Measurements from ENCODE around the gene IL19. TPM values are rescaled to one million over a fixed set of nuclear protein-coding genes. Genes with fewer than 3 reads are reported as not detected.

The IL19 gene
- total RNA-seq (2021), result not detected in 2 replicates
- long read RNA-seq, result 0 reads

GRCh38 chr1:206770531-206771337 lies at the start of gene IL19:
IL19 (plus strand) TSS chr1:206770773; CDS start chr1:206836663, 65,890 bp downstream.
- no peak for TF ChIP-seq CTCF (conservative IDR thresholded peaks at IDR 0.05)
- Histone ChIP-seq H2BK20ac (ENCODE audit: low read depth, low read length, poor library complexity, severe bottlenecking) (no peak within 1 kb of the TSS), H2BK15ac (ENCODE audit: low read depth, low read length) (no peak within 1 kb of the TSS), H3K14ac (ENCODE audit: insufficient read depth, low read length) (no peak within 1 kb of the TSS), H3K79me1 (ENCODE audit: insufficient read depth, low read depth, low read length, poor library complexity, severe bottlenecking) (no peaks in the 10 kb centered on the region), H2AFZ (ENCODE audit: low read length) (no peak within 1 kb of the TSS), H3K4me1 (ENCODE audit: insufficient read depth, low read length) (peaks cover 3% of the 10 kb centered on the region; the same call in 1 of the 2 replicates), H4K5ac (ENCODE audit: insufficient read length, low read depth, low read length) (no peak within 1 kb of the TSS), H4K91ac (ENCODE audit: insufficient read length, low read depth, low read length) (no peak within 1 kb of the TSS), H3K9ac (ENCODE audit: extremely low read depth, insufficient read length, low read length) (no peak within 1 kb of the TSS), H3K27ac (ENCODE audit: insufficient read length, low read depth, low read length) (no peak within 1 kb of the TSS), H3K27me3 (ENCODE audit: insufficient read depth, low read length) (no peaks in the 10 kb centered on the region), H2AK5ac (ENCODE audit: insufficient read length, low read length) (no peak within 1 kb of the TSS), H4K20me1 (ENCODE audit: control insufficient read depth, insufficient read depth, insufficient read length) (no peaks in the 10 kb centered on the region), H3K23me2 (ENCODE audit: insufficient read length, low read depth, low read length, poor library complexity, severe bottlenecking) (no peaks in the 10 kb centered on the region), H3K18ac (ENCODE audit: insufficient read length, low read depth, low read length) (no peak within 1 kb of the TSS), H3K9me3 (ENCODE audit: control insufficient read depth, low read depth, low read length) (no peaks in the 10 kb centered on the region), H3K4ac (ENCODE audit: low read depth, low read length) (no peak within 1 kb of the TSS), H3T11ph (ENCODE audit: low read length) (no peak within 1 kb of the TSS), H2BK12ac (ENCODE audit: insufficient read length, low read depth, low read length) (no peak within 1 kb of the TSS), H3K23ac (ENCODE audit: insufficient read length, low read depth, low read length) (no peak within 1 kb of the TSS), H3K4me2 (ENCODE audit: insufficient read depth, insufficient read length, low read length) (no peak within 1 kb of the TSS), H3K79me2 (ENCODE audit: insufficient read depth, low read length) (no peaks in the 10 kb centered on the region), H3K56ac (ENCODE audit: insufficient read length, low read depth, low read length) (no peak within 1 kb of the TSS), H4K8ac (replicated peaks; ENCODE audit: insufficient read length, low read depth, low read length) (no peak within 1 kb of the TSS), H2BK5ac (ENCODE audit: insufficient read length, low read length) (no peak within 1 kb of the TSS), H2BK120ac (ENCODE audit: low read depth, low read length, poor library complexity, severe bottlenecking) (no peak within 1 kb of the TSS)
- no peak within 1 kb of the TSS for H3K4me3 Mint-ChIP-seq
- H3K9me3 Mint-ChIP-seq, result no peaks in the 10 kb centered on the region
- H3K27ac Mint-ChIP-seq, result no peak within 1 kb of the TSS
- no peaks in the 10 kb centered on the region for H3K36me3 Mint-ChIP-seq (ENCODE audit: insufficient read depth in 1 of 3, low read depth in 3 of 3)
- peak; percentile 37 for DNase-seq
- H3K27me3 Mint-ChIP-seq (ENCODE audit: low read depth), result peaks cover 13% of the 10 kb centered on the region
- WGBS (ENCODE audit: extremely low coverage, insufficient read length, low lambda C conversion rate), result no CpG with 5 or more reads among the region's 9 CpGs
- peaks cover 29 to 35% of the 10 kb centered on the region in 2 experiments for H3K4me1 Mint-ChIP-seq

Measured in H9 (cell line).